DMS79 (cell line): ENCODE results near the gene DPF1.
"Not testable (repeated sequence)": the region's sequence is repeated elsewhere in the genome, so short reads cannot be mapped to it uniquely, and the experiment has no call there.

Source experiments
- DNase-seq: peaks from one replicate; lab custom pipeline; 2025; lab: John Stamatoyannopoulos, UW

DPF1 gene

DNA sequence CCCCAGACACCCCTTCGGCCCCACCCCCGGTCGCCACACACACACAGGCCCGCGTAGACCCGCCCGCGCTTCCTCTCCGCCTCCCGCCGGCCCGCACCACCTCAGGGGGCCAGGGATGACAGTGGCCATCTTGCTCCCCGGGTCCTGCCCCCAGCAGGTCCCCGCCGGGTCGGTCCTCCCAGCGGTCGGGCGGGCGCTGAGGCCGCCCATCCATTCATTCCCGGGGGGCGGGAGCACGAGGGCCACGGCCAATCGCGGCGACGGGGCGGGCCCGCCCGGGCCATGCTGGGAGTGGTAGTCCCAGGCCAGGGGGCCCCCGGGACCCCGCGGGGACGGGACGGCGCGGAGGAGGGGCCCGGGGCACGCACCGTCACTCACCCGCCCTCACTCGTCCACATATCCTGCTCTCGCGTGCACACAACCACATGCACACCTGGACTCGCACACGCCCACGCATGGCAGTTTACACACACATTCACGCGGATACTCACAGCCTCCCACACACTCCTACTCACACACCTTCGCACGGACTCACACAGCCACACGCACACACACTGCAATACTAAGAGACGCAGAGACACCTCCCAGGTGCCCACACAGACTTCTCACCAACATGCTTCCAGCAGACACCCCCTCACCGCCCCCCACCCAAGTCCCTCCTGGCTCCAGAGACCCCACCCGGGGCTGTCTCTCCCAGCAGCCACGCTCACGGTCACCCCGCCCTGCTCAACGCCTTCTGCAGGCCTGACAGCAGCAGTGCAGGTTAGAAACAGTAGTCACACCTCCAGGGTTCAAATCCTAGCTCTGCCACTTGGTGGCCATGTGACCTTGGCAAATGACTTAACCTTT is at the start of gene DPF1:
TSS of gene DPF1 (minus strand) at position 209 of the 849 bp plus-strand sequence. CDS start at position 129, 80 bp downstream.
- peak; percentile 49 for DNase-seq

- DNase-seq, result no peak
Observed at GRCh38 chr19:38273499-38273898, 49.5 kb upstream of the DPF1 start.

- DNase-seq, result no peak
Observed at GRCh38 chr19:38270587-38271167, 46.7 kb upstream of the DPF1 start.

DNA sequence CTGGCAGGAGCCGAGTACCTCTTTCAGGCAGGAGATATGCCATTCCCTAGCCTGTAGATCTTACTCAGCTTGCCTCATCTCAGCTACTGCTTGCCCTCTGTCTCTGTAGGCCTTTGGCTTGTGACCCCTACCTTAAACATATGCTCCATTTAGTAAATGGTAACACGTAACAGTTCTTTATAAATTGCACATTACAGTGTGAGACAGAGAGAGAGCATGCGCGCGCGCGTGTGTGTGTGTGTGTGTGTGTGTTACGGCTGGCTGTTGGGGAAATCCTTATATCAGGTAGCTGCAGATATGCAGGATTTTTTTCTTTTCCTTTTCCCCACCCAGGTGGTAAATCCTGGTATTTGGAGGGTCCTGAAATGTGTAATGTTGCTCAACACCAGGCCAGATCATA is 44.5 kb upstream of the DPF1 start:
- no peak for DNase-seq

- no peak for DNase-seq
Observed at GRCh38 chr19:38267761-38268483, 43.9 kb upstream of the DPF1 start.

DNA sequence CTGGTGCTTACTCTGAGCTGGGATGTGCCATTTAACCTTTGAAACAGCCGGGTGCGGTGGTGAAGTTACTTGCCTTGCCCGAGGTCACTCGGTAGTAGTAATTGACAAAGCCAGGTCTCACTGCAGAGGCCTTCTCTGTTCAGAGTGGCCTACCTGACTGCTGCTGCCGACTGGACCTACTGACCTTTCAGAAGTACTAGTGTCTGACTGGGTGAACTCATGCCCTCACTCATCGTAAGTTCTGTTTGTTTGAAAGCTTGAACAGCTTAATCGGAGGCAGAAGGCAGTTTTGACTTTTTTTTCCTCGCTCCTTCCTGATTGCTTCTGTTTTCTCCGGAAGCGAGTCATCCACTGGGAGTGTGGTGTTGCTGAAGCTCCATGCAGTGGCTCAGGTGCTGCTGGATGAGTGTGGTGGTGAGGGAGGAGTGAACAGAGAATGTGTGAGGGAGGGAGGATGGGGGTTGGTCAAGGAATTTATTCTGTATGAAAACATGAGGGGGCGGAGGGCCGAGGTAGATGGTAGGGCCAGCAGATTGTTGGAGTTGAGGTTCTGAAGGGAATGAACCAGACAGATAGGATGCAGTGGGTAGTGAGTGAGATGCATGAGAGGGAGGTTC is 43.1 kb upstream of the DPF1 start:
- no peak for DNase-seq

DNA sequence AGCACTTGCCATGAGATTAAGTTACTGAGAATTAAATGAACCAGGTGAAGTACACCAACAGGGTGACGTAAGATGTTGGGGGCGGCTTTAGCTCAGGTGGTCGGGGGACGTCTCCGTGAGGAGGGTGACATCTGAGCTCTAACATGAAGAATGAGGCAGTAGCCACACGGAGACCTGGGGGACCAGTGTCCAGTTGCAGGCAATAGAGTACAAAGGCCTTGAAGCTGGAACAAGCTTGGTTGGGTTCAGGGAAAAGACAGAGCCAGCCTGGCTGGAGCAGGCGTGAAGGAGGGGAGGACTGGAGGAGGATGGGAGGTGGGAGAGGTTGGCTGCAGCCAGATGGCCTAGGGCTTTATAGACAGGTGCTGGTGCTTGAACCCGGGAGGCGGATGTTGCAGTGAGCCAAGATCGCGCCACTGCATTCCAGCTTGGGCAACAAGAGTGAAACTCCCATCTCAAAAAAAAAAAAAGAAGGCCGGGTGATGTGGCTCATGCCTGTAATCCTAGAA is 42.0 kb upstream of the DPF1 start:
- peak; percentile 67 for DNase-seq

GRCh38 chr19:38265213-38265861 is 41.3 kb upstream of the DPF1 start:
- DNase-seq, result peak; percentile 67

- DNase-seq, result peak; percentile 96
Observed at GRCh38 chr19:38264486-38265212, 40.6 kb upstream of the DPF1 start, which contains the start of gene SPINT2. Gene SPINT2, plus strand, starts transcription at chr19:38264573. Its CDS starts 320 bp downstream, at chr19:38264893.

DNA sequence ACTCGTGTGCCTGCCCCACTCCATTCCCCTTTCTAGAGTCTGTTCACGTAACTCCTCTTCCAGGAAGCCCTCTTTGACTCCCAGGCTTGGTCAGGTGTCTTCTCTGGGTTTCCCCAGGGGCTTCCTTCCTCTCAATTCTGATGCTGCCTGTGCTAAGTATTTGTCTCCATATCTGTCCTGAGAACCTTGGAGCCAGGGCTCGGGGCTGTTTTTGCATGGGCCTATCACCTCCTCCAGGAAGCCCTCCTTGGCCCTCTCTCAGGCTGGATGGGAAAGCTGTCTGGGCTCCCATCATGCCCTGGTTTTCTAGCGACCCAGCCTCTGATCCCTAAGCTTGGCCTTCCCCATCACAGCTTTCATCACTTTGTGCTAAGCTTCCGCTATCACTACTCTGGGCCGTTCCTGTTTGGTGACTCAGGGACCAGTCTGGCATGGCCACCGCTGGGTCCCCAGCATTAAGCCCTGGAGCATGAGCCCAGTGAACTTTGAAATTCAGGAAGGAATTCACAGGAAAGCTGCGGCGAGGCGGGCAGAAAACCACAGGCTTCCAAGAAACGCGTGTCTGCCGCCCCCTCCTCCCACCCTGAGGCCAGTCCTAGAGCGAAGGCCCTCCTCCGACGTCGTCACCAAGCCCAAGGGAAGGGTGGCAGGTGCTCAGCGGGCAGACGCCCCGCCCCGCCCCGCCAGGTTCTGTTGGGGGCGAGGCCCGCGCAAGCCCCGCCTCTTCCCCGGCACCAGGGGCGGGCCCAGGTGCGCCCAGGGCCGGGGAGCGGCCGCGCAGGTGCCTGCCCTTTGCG is 39.9 kb upstream of the DPF1 start:
- DNase-seq, result no peak

GRCh38 chr19:38262585-38263268 is 38.7 kb upstream of the DPF1 start:
- no peak for DNase-seq

GRCh38 chr19:38261942-38262341 is 37.9 kb upstream of the DPF1 start:
- DNase-seq, result not testable (repeated sequence)

DNA sequence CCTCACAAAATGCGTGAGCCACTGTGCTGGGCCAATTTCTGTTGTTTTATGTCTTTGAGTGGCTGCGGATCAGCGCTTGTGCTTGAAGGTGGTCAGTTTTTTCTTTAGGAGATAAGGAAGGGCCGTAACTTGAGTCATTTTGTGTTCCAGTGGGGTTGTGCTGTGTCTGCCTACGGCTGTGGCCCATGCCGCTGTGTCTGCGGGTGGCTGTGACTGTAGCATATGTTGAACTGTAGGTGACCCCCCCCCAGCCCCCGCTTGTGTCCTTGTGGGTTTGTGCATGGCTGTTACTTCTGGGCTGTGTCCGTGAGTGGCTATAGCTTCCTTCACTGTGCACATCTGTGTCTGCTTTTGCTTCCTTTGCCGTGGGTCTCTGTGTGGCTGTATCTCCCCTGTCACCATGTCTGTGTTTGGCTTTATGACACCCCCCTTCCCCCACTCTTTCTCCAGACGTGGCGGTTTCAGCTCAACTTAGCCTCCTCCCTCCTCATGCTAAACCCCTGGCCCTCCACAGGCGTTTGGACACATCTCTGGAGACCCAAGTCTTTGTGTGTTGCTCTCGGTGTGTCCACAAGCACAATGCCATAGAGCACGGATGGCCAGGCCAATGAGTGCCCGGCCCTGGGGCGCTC is 31.5 kb upstream of the DPF1 start:
- DNase-seq, result no peak

GRCh38 chr19:38253788-38254187 is 29.8 kb upstream of the DPF1 start:
- DNase-seq, result no peak

GRCh38 chr19:38252941-38253691 is 29.1 kb upstream of the DPF1 start:
- DNase-seq, result no peak

DNA sequence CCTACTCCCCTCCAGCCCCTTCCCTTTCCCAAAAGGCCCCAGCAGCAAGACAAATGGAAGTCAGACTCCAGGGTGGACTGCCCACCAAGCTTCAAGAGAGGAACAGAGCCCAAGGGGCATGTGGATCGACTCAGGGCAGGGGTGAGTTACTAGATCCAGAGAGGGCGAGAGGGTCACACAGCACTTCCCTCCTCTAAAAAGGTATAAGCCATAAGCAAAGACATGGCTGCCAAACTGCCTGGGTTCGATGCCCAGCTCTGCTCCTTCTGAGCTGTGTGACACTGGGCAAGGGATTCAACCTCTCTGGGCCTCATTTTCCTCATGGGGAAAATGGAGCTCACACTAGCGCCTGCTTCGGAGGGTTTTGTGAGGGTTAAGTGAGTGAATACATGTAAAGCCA is 28.4 kb upstream of the DPF1 start:
- DNase-seq, result no peak

GRCh38 chr19:38251564-38252051 is 27.6 kb upstream of the DPF1 start:
- DNase-seq, result no peak
